ENCODE measurements around the gene TASP1. TPM values are rescaled to one million over a fixed set of nuclear protein-coding genes. Genes with fewer than 3 reads are reported as not detected.

TASP1 gene
- total RNA-seq, 2 experiments from 2014 or later: 11.0 to 11.5 TPM

DNA sequence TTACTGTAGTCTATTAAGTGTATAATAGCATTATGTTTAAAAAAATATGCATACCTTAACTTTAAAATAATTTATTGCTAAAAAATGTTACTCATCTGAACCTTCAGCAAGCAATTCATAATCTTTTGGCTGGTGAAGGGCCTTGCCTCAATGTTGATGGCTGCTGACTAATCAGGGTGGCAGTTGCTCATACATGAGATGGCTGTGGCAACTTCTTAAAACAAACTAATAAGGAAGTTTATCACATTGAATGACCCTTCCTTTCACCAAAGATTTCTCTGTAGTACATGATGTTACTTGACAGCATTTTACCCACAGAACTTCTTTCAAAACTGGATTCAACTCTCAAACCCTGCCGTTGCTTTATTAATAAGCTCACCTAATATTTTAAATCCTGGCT is 84.0 kb downstream of the TASP1 start:
- Mint-ChIP-seq H3K27me3 (no peaks in the 10 kb centered on the region), H3K9me3 (no peaks in the 10 kb centered on the region), H3K36me3 (peaks cover 32% of the 10 kb centered on the region), H3K4me3 (no peak overlapping the region), H3K4me1 (no peaks in the 10 kb centered on the region), H3K27ac (no peak overlapping the region)
- no peak for DNase-seq

DNA sequence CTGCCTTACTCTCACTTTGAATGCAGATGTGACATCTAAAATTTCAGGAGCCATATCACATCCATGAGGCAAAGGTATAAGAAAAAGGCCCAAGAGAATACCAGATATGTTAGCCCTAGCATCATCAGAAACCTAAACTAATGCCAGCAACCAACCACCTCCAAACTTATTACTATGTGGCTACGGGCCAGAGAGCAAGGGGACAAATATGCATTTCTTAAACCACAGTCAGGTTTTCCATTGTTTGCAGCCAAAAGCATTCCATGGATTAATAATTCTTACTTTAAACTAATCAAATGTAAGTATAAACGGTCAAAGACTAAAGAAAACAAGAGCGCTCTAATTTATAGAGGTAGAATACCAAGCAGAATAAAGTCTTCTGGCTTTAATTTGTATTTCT is 84.7 kb downstream of the TASP1 start:
- Mint-ChIP-seq H3K27ac (no peak overlapping the region), H3K4me3 (no peak overlapping the region), H3K36me3 (peaks cover 29% of the 10 kb centered on the region), H3K27me3 (no peaks in the 10 kb centered on the region), H3K9me3 (no peaks in the 10 kb centered on the region), H3K4me1 (no peaks in the 10 kb centered on the region)
- no peak for DNase-seq

DNA sequence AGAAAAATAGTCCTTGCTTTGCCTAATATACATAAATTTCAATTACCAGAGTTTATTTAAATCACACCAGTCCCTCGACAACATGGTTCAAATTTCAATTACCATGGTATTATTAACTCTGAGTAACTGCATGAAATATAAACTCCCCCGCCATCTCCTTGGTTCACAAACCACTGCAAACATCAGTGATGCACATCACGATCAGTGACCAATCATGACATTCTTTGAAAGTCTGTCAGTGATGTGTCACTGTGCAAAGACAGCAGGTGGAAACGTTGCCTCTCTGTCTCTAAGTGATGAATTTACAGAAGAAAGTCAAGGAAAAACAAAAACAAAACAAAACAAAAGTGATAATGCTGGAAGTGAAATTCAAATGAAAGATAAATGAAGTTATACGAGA is 86.7 kb downstream of the TASP1 start:
- no peaks in the 10 kb centered on the region for H3K27me3 Mint-ChIP-seq
- H3K36me3 Mint-ChIP-seq: peaks cover 22% of the 10 kb centered on the region
- no peak overlapping the region for H3K27ac Mint-ChIP-seq
- no peaks in the 10 kb centered on the region for H3K9me3 Mint-ChIP-seq
- DNase-seq: no peak
- no peak overlapping the region for H3K4me3 Mint-ChIP-seq
- H3K4me1 Mint-ChIP-seq: no peaks in the 10 kb centered on the region

DNA sequence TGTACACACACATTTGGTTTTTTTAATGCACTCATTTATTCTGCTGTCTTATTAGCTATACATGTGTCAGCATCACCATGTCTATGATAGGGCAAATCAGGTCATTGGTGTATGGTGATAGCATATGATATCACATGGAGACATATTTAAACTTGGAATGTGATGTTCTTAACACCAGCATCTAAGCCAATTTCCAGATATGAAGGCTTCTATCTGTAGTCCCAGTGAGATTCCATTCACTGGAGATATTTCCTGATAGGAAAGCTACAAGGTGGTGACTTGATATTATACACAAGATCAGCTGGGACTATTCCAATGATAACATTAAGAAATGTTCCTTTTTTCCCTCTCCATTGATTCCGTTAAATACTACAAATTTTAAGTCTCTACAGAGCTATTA is 89.3 kb downstream of the TASP1 start:
- H3K36me3 Mint-ChIP-seq: peaks cover 9% of the 10 kb centered on the region
- DNase-seq: no peak
- H3K4me3 Mint-ChIP-seq: no peak overlapping the region
- no peaks in the 10 kb centered on the region for H3K27me3 Mint-ChIP-seq
- H3K9me3 Mint-ChIP-seq: no peaks in the 10 kb centered on the region
- no peaks in the 10 kb centered on the region for H3K4me1 Mint-ChIP-seq
- H3K27ac Mint-ChIP-seq: no peak overlapping the region

DNA sequence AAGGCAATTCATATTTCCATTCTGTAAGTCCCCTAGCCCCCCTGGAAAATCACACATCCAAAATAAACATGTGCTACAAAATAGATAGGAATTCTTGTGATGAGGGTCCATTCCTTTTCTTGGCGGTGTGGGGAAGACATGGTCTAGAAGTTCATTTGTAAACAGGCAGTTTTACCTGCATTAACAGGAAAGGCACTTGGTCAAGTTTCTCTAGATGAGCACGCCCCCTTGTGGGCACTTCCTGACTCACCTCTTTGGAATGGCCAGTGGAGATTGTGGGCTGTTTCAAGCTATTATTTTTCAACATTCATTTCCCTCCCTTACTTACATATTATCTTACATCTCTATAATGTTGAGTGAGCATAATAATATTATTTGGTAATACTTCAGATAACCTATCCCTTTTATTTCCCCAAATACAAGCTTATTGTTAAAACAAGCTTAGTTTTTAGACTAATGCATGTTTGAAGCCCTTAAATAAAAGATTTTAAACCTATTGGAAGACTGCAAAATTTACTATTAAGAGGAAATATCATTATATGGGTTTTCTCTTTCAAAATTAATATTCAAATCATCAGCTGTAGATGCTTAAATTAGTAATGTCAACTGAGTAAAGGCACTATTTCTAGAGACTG is 92.1 kb downstream of the TASP1 start:
- peaks cover 2% of the 10 kb centered on the region for H3K36me3 Mint-ChIP-seq
- no peaks in the 10 kb centered on the region for H3K27me3 Mint-ChIP-seq
- H3K27ac Mint-ChIP-seq: no peak overlapping the region
- no peaks in the 10 kb centered on the region for H3K4me1 Mint-ChIP-seq
- peak; percentile 53 for DNase-seq
- no peaks in the 10 kb centered on the region for H3K9me3 Mint-ChIP-seq
- no peak overlapping the region for H3K4me3 Mint-ChIP-seq

DNA sequence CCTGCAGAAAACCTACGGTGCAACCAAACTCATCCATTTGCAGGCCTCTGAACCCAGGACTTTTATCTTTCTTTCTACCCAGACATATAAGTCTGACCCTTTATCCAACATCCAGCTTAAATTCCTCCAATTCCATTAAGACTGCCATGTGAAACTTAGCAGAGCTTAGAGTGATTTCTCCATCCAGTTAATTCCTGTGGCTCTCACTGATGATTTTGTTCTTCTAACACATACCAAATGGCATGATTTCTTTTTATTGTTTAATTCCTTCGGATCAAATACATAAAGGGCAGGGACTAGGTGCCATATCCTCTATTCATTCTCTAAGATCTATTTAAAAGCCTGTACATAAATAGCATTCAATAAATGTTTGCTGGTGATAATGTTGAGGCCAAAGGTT is 92.9 kb downstream of the TASP1 start:
- Mint-ChIP-seq H3K9me3 (no peaks in the 10 kb centered on the region), H3K4me1 (no peaks in the 10 kb centered on the region), H3K4me3 (no peak overlapping the region), H3K27ac (no peak overlapping the region), H3K36me3 (peaks cover 2% of the 10 kb centered on the region), H3K27me3 (no peaks in the 10 kb centered on the region)
- DNase-seq: no peak

DNA sequence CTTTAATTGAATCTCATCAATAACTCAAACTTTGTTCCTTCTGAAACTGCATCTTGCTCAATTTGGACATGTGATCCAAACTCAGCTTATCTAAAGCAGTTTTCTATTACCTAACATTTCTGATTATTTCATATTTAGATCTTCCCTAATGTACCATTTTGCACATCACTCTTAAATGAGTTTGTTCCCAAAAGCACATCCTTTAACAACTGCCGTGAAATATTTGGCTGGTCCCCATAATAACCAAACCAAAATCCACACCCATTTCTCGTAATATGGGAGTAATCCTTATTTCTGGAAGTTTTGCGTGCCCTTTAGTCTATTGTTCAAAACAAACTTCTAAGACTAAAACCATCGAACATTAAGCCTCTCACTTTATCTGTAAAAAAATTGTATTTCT is 94.9 kb downstream of the TASP1 start:
- H3K27ac Mint-ChIP-seq: no peak overlapping the region
- no peaks in the 10 kb centered on the region for H3K4me1 Mint-ChIP-seq
- peaks cover 2% of the 10 kb centered on the region for H3K36me3 Mint-ChIP-seq
- no peak for DNase-seq
- no peak overlapping the region for H3K4me3 Mint-ChIP-seq
- no peaks in the 10 kb centered on the region for H3K27me3 Mint-ChIP-seq
- no peaks in the 10 kb centered on the region for H3K9me3 Mint-ChIP-seq

DNA sequence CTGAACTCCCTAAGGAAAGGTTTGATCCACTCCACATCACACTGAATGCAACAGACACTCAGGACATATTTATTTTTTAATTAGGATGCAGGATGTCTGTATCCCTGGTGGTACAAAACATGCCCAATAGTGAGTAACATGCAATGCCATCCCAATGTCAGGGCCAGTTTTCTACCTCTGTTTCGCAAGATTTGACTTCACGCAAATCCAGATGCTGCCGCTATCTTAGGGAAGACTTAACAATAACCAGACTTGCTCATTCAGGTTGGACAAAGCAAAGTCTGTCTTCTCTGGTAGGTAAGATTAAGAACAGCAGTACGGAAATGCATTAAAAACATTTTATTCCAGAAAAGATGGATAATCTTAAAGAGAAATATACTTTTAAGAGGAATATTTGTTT is 103.1 kb downstream of the TASP1 start:
- Mint-ChIP-seq H3K9me3 (no peaks in the 10 kb centered on the region), H3K36me3 (peaks cover 9% of the 10 kb centered on the region), H3K27ac (no peak overlapping the region), H3K4me1 (no peaks in the 10 kb centered on the region), H3K27me3 (no peaks in the 10 kb centered on the region), H3K4me3 (no peak overlapping the region)
- DNase-seq: no peak

DNA sequence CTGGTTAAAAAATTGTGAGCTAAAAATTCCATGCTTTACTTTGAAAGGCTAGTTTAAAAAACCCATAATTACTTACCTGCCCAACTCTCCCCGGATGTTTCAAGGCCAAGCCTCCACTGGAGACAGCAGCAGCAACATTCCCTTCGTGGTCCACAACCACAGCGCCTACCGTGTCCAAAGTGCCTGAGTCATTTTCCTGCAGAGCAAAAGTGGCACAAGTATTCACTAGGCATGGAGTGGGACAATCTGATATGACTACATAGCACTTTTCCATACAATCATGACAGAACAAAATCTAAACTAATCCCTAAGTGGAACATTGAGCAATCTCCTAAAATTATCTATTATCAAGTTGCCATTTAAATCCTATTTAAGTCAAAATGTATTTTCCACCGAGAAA is 104.8 kb downstream of the TASP1 start:
- Mint-ChIP-seq H3K4me1 (no peaks in the 10 kb centered on the region), H3K9me3 (no peaks in the 10 kb centered on the region), H3K27ac (no peak overlapping the region), H3K27me3 (no peaks in the 10 kb centered on the region), H3K36me3 (peaks cover 9% of the 10 kb centered on the region), H3K4me3 (no peak overlapping the region)
- no peak for DNase-seq

DNA sequence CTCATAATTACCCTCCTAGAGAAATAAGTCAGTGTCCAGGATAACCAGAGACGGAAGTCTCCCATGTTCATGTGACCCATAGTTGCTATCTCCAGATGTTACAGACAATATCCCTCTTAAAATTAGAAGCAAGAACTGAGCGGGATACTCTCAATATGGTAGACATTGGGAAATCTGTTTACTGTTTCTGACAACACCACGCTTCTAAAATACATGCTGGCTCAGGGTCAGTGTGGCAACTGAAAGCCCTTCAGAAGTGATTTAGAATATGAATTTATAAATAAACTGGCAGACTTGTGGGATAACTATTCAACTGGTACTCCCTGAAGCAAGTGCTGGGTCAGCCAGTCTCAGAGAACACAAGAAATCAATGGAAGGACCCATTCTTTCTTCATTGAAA is 108.6 kb downstream of the TASP1 start:
- Mint-ChIP-seq H3K27me3 (no peaks in the 10 kb centered on the region), H3K27ac (no peak overlapping the region), H3K9me3 (no peaks in the 10 kb centered on the region), H3K4me1 (peaks cover 3% of the 10 kb centered on the region), H3K36me3 (peaks cover 33% of the 10 kb centered on the region), H3K4me3 (no peak overlapping the region)
- DNase-seq: no peak

DNA sequence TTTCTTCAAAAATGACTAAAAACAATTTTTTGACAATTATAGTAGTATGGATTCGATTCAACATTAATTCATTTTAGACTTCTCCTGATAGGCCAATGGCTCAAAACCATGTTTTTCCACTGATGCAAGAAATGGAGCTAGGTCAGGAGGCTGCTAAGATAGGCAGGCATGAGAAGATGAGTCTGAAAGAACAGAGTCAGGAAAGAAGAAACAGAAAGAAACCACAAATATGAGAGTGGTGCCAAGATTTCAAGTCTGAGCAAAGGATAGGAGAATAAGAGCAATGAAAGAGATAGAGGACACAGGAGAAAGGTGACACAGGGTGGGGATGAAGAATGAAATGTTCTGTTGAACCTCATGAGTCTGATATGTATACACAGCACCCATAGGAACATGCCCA is 112.2 kb downstream of the TASP1 start:
- H3K27me3 Mint-ChIP-seq: no peaks in the 10 kb centered on the region
- H3K9me3 Mint-ChIP-seq: peaks cover 7% of the 10 kb centered on the region
- no peak for DNase-seq
- H3K4me3 Mint-ChIP-seq: no peak overlapping the region
- H3K27ac Mint-ChIP-seq: no peak overlapping the region
- H3K36me3 Mint-ChIP-seq: peaks cover 53% of the 10 kb centered on the region
- peaks cover 3% of the 10 kb centered on the region for H3K4me1 Mint-ChIP-seq

DNA sequence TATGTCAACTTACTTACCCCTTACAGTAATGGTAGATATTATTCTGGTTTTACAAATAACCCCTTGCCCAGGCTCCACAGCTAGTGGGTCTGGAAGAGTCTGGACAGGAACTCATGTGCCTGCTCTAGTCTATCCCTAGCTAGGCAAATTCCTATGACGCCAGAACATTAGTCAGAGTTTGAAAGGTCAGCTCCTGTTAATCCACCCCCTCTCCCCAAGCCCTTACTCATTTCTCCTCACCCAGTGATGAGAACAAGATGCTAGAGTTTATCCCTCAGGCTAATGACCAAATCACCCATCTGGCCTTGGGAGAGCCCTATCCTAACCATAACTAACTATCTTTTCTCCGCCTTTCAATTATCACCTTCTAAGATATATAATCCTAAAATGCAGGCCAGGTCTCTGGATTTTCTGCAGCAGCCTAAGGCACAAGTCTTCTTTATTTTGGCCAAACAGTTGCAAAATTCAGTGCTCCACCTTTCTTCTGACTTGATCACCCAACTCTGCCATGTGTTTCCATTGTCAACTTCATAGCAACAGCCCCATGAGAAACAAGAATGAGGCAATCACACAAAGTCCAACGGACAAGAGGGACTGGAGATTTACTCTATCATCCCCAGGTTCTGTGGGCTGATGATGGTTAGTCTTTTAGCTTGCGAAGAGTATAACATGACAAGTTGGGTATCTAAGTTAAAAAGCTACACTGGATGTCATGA is 113.3 kb downstream of the TASP1 start:
- H3K9me3 Mint-ChIP-seq: peaks cover 7% of the 10 kb centered on the region
- H3K4me3 Mint-ChIP-seq: no peak overlapping the region
- no peak for DNase-seq
- peaks cover 60% of the 10 kb centered on the region for H3K36me3 Mint-ChIP-seq
- H3K4me1 Mint-ChIP-seq: peaks cover 3% of the 10 kb centered on the region
- H3K27me3 Mint-ChIP-seq: no peaks in the 10 kb centered on the region
- H3K27ac Mint-ChIP-seq: no peak overlapping the region

DNA sequence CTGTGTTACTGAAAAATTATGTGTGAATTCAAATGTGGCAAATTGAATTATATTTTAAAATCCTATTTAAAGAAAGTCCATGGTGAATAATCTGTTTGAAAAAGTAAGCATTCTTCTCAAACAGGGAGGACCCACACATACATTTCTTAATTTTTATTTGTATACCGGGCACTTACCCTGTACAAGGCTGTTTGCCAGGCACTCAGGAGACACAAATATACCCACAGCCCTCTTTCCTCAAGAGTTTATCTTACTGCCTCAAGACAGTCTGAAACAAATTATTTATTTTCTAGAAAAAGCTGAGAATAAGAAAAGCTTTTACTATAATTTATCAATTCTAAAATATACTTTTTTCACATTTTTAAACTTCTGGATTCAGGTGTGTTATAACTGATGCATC is 114.4 kb downstream of the TASP1 start:
- no peak overlapping the region for H3K27ac Mint-ChIP-seq
- no peaks in the 10 kb centered on the region for H3K27me3 Mint-ChIP-seq
- no peak for DNase-seq
- peaks cover 7% of the 10 kb centered on the region for H3K9me3 Mint-ChIP-seq
- H3K36me3 Mint-ChIP-seq: peaks cover 66% of the 10 kb centered on the region
- H3K4me1 Mint-ChIP-seq: peaks cover 3% of the 10 kb centered on the region
- no peak overlapping the region for H3K4me3 Mint-ChIP-seq

DNA sequence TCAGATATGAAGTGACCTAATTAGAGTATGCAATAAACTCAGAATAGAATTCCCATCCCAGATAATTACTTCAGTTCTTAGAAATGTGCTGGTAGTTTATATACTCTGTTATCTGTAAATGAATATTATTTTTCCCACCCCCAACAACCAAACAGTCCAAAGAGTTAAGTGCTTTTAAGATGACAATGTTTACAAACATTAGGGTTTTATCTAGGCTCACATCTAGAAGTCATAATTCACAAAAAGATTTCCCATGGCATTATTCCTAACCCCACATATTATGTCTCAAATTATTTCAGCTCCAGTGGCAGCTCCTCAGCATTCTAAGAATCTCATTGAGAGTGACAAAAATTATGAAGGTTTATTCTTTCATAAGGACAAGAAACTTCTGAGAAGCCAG is 120.9 kb downstream of the TASP1 start:
- peaks cover 72% of the 10 kb centered on the region for H3K36me3 Mint-ChIP-seq
- H3K4me3 Mint-ChIP-seq: no peak overlapping the region
- H3K4me1 Mint-ChIP-seq: peaks cover 3% of the 10 kb centered on the region
- H3K27ac Mint-ChIP-seq: no peak overlapping the region
- no peak for DNase-seq
- peaks cover 13% of the 10 kb centered on the region for H3K9me3 Mint-ChIP-seq
- H3K27me3 Mint-ChIP-seq: no peaks in the 10 kb centered on the region

DNA sequence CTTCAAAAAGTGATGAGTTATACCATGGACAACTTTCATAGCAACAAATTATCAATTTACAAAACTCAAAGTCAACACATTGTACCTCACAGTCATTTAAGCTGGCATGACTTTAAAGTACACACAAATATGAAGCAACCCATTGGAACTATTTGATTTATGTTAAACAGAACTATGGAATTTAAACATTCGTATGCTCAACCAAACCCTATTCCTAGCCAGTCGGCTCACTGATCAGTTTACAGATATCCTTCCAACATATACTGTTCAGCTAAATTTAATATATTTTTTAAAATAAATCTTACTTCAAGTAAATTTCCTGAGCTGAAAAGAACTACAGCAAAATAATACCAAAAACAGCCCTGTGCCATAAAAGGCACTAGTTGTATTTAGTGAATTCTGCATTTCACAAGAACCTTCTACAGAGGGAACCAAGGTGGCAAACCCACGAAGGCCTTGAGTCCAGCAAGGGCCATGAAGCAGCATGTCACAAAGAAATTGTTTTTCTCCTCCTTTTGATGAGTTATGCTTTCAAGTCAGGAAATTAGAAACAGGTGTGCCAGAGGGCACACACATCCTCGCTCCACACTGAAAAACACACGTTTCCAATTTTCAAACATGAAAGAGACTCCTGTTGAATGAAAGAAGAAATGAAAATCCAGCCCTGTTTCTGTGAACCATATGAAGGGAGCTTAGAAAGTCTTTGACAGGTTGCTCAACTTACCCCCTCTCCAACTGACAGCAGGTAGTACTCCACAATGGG is 122.8 kb downstream of the TASP1 start:
- no peak for DNase-seq
- peaks cover 3% of the 10 kb centered on the region for H3K4me1 Mint-ChIP-seq
- H3K36me3 Mint-ChIP-seq: peaks cover 72% of the 10 kb centered on the region
- H3K4me3 Mint-ChIP-seq: no peak overlapping the region
- no peaks in the 10 kb centered on the region for H3K27me3 Mint-ChIP-seq
- no peak overlapping the region for H3K27ac Mint-ChIP-seq
- H3K9me3 Mint-ChIP-seq: peaks cover 12% of the 10 kb centered on the region
